ENCODE results near the gene PNPLA7.

PNPLA7 gene

DNA sequence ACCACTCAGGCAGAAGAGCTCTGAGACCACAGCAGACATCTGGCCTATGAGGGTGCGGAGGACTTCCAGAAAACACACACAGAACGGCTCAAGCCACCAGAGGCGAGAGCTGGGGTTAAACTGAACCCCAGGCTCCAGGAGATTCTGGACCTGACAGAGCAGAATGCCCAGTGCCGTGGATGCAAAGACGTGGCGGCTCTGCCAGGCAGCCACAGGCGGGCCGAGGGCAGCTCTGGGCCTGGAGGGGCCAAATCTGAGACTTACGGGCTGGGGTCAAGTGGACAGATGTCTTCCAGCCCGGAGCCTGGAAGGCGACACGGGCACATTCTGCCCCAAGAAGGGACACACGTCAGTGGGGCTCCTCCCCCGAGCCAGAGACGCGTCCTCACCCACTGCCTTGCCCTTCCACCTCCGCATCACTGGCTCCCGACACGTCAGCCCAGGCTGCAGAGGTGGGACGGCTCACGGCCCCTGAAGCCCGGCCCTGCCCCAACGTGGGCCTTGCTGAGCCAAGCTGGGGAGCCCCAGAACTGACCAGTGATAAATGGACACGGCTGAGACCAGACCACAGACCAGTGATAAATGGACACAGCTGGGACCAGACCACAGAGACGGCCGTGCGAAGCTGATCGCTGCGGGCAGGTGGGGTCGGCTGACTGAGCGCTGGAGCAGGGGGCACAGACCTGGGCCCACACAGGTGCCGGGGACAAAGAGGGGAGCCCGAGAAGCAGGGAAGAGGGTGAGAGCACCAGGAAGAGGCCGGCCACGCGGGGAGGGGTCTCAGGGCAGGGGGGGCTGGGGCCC is 50.1 kb downstream of the PNPLA7 start:
- Histone ChIP-seq H2AFZ (ENCODE audit: low read depth, low read length) (no peak overlapping the region), H3K9me3 (ENCODE audit: control insufficient read depth, low read length) (no peaks in the 10 kb centered on the region), H3K4me1 (ENCODE audit: control insufficient read depth, insufficient read depth, low read depth, low read length) (no peaks in the 10 kb centered on the region), H2BK15ac (ENCODE audit: low read depth, poor library complexity, severe bottlenecking) (no peak overlapping the region), H3K27me3 (ENCODE audit: control insufficient read depth in 1 of 2, insufficient read depth in 1 of 2, low read length in 2 of 2) (no peaks in the 10 kb centered on the region), H4K8ac (ENCODE audit: low read length) (no peak overlapping the region), H3K4me3 (ENCODE audit: insufficient read depth in 1 of 2, low read depth in 1 of 2, low read length in 2 of 2) (no peak overlapping the region), H3K27ac (ENCODE audit: low read length, poor library complexity, severe bottlenecking) (no peak overlapping the region), H3K79me1 (replicated peaks; ENCODE audit: low read length, poor library complexity, severe bottlenecking) (no peaks in the 10 kb centered on the region), H3K4ac (ENCODE audit: low read depth in 1 of 2, low read length in 2 of 2) (no peak overlapping the region), H3K9ac (ENCODE audit: low read length) (no peak overlapping the region), H3K18ac (ENCODE audit: low read depth in 1 of 2, low read length in 2 of 2) (no peak overlapping the region), H2BK5ac (ENCODE audit: low read depth, low read length, poor library complexity, severe bottlenecking) (no peak overlapping the region), H2BK120ac (ENCODE audit: low read depth, low read length) (no peak overlapping the region), H2AK5ac (ENCODE audit: low read length, severe bottlenecking) (no peak overlapping the region), H3K36me3 (ENCODE audit: control insufficient read depth in 1 of 2, insufficient read depth in 2 of 2, low read depth in 1 of 2, low read length in 2 of 2) (peaks cover 0 to 5% of the 10 kb centered on the region in 2 experiments), H3K4me2 (ENCODE audit: low read length, poor library complexity, severe bottlenecking) (no peak overlapping the region), H2BK12ac (ENCODE audit: low read length in 2 of 2) (no peak overlapping the region), H4K91ac (ENCODE audit: low read length) (no peak overlapping the region), H3K23ac (ENCODE audit: low read length in 2 of 2) (no peak overlapping the region), H3K14ac (ENCODE audit: low read length in 2 of 2) (no peak overlapping the region)
- WGBS = 90% methylated on average over 35 of the region's 36 CpGs
- no peak for DNase-seq

DNA sequence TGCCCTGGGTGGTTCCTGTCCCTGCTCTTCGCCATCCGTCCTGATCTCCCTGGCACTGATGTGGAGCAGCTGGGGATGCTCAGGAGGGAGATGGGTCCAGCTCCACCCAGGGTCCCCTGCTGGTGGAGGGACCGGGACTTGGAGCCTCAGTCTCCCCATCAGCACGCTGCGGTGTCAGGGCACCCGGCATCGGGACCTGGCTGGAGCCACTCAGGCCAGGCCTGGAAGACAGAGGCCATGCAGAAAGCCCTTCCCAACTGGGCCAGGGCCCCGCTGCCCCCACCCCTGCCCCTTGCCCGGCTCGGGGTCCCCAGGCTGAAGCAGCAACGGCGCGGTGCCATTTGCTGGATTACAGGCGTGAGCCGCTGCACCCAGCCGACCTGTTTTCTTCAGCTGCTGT is 50.8 kb downstream of the PNPLA7 start:
- Histone ChIP-seq H3K4me3 (ENCODE audit: insufficient read depth in 1 of 2, low read depth in 1 of 2, low read length in 2 of 2) (no peak overlapping the region), H3K4ac (ENCODE audit: low read depth in 1 of 2, low read length in 2 of 2) (no peak overlapping the region), H3K9ac (ENCODE audit: low read length) (no peak overlapping the region), H4K8ac (ENCODE audit: low read length) (no peak overlapping the region), H2AFZ (ENCODE audit: low read depth, low read length) (no peak overlapping the region), H3K4me1 (ENCODE audit: control insufficient read depth, insufficient read depth, low read depth, low read length) (no peaks in the 10 kb centered on the region), H4K91ac (ENCODE audit: low read length) (no peak overlapping the region), H3K9me3 (ENCODE audit: control insufficient read depth, low read length) (no peaks in the 10 kb centered on the region), H3K36me3 (ENCODE audit: control insufficient read depth in 1 of 2, insufficient read depth in 2 of 2, low read depth in 1 of 2, low read length in 2 of 2) (peaks cover 0 to 5% of the 10 kb centered on the region in 2 experiments), H2BK5ac (ENCODE audit: low read depth, low read length, poor library complexity, severe bottlenecking) (no peak overlapping the region), H3K18ac (ENCODE audit: low read depth in 1 of 2, low read length in 2 of 2) (no peak overlapping the region), H3K14ac (ENCODE audit: low read length in 2 of 2) (no peak overlapping the region), H3K4me2 (ENCODE audit: low read length, poor library complexity, severe bottlenecking) (no peak overlapping the region), H2AK5ac (ENCODE audit: low read length, severe bottlenecking) (no peak overlapping the region), H2BK15ac (ENCODE audit: low read depth, poor library complexity, severe bottlenecking) (no peak overlapping the region), H3K79me1 (replicated peaks; ENCODE audit: low read length, poor library complexity, severe bottlenecking) (no peaks in the 10 kb centered on the region), H2BK120ac (ENCODE audit: low read depth, low read length) (no peak overlapping the region), H3K27me3 (ENCODE audit: control insufficient read depth in 1 of 2, insufficient read depth in 1 of 2, low read length in 2 of 2) (no peaks in the 10 kb centered on the region), H3K27ac (ENCODE audit: low read length, poor library complexity, severe bottlenecking) (no peak overlapping the region), H3K23ac (ENCODE audit: low read length in 2 of 2) (no peak overlapping the region), H2BK12ac (ENCODE audit: low read length in 2 of 2) (no peak overlapping the region)
- WGBS = 86% methylated on average over 16 of the region's 16 CpGs
- no peak for DNase-seq

- Histone ChIP-seq H3K23ac (ENCODE audit: low read length in 2 of 2) (no peak overlapping the region), H2BK120ac (ENCODE audit: low read depth, low read length) (no peak overlapping the region), H3K79me1 (replicated peaks; ENCODE audit: low read length, poor library complexity, severe bottlenecking) (no peaks in the 10 kb centered on the region), H3K4me3 (ENCODE audit: insufficient read depth in 1 of 2, low read depth in 1 of 2, low read length in 2 of 2) (no peak overlapping the region), H3K4me1 (ENCODE audit: control insufficient read depth, insufficient read depth, low read depth, low read length) (no peaks in the 10 kb centered on the region), H2AFZ (ENCODE audit: low read depth, low read length) (no peak overlapping the region), H2BK5ac (ENCODE audit: low read depth, low read length, poor library complexity, severe bottlenecking) (no peak overlapping the region), H2BK12ac (ENCODE audit: low read length in 2 of 2) (no peak overlapping the region), H3K4me2 (ENCODE audit: low read length, poor library complexity, severe bottlenecking) (no peak overlapping the region), H2AK5ac (ENCODE audit: low read length, severe bottlenecking) (no peak overlapping the region), H3K9ac (ENCODE audit: low read length) (no peak overlapping the region), H3K27me3 (ENCODE audit: control insufficient read depth in 1 of 2, insufficient read depth in 1 of 2, low read length in 2 of 2) (no peaks in the 10 kb centered on the region), H4K91ac (ENCODE audit: low read length) (no peak overlapping the region), H3K18ac (ENCODE audit: low read depth in 1 of 2, low read length in 2 of 2) (no peak overlapping the region), H4K8ac (ENCODE audit: low read length) (no peak overlapping the region), H2BK15ac (ENCODE audit: low read depth, poor library complexity, severe bottlenecking) (no peak overlapping the region), H3K4ac (ENCODE audit: low read depth in 1 of 2, low read length in 2 of 2) (no peak overlapping the region), H3K36me3 (ENCODE audit: control insufficient read depth in 1 of 2, insufficient read depth in 2 of 2, low read depth in 1 of 2, low read length in 2 of 2) (peaks cover 0 to 6% of the 10 kb centered on the region in 2 experiments), H3K27ac (ENCODE audit: low read length, poor library complexity, severe bottlenecking) (no peak overlapping the region), H3K9me3 (ENCODE audit: control insufficient read depth, low read length) (no peaks in the 10 kb centered on the region), H3K14ac (ENCODE audit: low read length in 2 of 2) (peak overlapping the region in 1 of 2 experiments; percentile 39)
- no peak for DNase-seq
- WGBS = 89% methylated on average over 16 of the region's 16 CpGs
Observed at GRCh38 chr9:137498720-137499150, 51.5 kb downstream of the PNPLA7 start.

DNA sequence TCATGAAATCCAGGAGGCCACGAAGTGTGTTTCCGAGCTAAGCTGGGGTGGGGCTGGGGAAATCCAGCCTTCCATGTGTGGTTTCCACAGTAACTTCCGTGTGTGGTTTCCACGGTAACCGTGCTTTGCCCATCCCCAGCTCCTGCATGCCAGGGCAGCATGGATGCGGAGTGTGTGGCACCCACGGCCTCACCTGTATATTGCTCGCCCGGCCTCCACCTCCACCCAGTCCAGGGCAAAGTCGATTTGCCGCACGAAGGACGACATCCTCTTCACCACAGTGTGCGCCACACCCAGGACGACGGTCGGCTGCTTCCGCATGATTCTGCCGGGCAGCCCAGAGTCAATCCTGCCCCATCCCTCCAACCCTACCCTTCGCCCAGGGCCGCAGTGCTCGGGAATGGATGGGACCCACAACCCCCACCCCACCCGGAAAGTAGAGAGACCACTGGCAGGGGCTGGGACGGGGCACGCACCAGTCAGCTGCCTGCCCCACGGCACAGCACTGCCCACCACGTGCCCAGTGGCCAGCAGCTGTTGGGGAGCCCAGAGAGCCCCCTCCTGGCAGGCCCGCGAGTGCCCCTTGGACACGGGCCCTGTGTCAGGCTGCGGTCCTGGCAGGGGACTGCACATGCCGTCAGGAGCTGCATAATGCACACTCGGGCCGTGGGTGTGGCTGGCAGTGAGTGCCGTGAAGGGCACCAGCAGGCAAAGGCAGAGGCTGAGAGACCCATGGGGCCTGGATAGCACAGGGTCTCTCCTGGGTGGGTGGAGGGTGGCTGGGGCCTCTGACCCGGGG is 52.1 kb downstream of the PNPLA7 start:
- Histone ChIP-seq H2BK120ac (ENCODE audit: low read depth, low read length) (no peak overlapping the region), H2AFZ (ENCODE audit: low read depth, low read length) (no peak overlapping the region), H3K79me1 (replicated peaks; ENCODE audit: low read length, poor library complexity, severe bottlenecking) (no peaks in the 10 kb centered on the region), H3K23ac (ENCODE audit: low read length in 2 of 2) (no peak overlapping the region), H3K18ac (ENCODE audit: low read depth in 1 of 2, low read length in 2 of 2) (no peak overlapping the region), H2BK15ac (ENCODE audit: low read depth, poor library complexity, severe bottlenecking) (no peak overlapping the region), H3K9ac (ENCODE audit: low read length) (no peak overlapping the region), H3K4me3 (ENCODE audit: insufficient read depth in 1 of 2, low read depth in 1 of 2, low read length in 2 of 2) (no peak overlapping the region), H3K4ac (ENCODE audit: low read depth in 1 of 2, low read length in 2 of 2) (no peak overlapping the region), H3K27ac (ENCODE audit: low read length, poor library complexity, severe bottlenecking) (no peak overlapping the region), H2AK5ac (ENCODE audit: low read length, severe bottlenecking) (no peak overlapping the region), H3K36me3 (ENCODE audit: control insufficient read depth in 1 of 2, insufficient read depth in 2 of 2, low read depth in 1 of 2, low read length in 2 of 2) (peaks cover 0 to 11% of the 10 kb centered on the region in 2 experiments), H3K9me3 (ENCODE audit: control insufficient read depth, low read length) (no peaks in the 10 kb centered on the region), H3K4me2 (ENCODE audit: low read length, poor library complexity, severe bottlenecking) (no peak overlapping the region), H3K4me1 (ENCODE audit: control insufficient read depth, insufficient read depth, low read depth, low read length) (no peaks in the 10 kb centered on the region), H4K8ac (ENCODE audit: low read length) (no peak overlapping the region), H4K91ac (ENCODE audit: low read length) (no peak overlapping the region), H2BK12ac (ENCODE audit: low read length in 2 of 2) (no peak overlapping the region), H3K14ac (ENCODE audit: low read length in 2 of 2) (no peak overlapping the region), H3K27me3 (ENCODE audit: control insufficient read depth in 1 of 2, insufficient read depth in 1 of 2, low read length in 2 of 2) (no peaks in the 10 kb centered on the region), H2BK5ac (ENCODE audit: low read depth, low read length, poor library complexity, severe bottlenecking) (no peak overlapping the region)
- DNase-seq = no peak
- 92% methylated on average over 36 of the region's 36 CpGs for WGBS

Data from mesenchymal stem cell (in vitro differentiated cells and primary cell).